Mesodermal cell (in vitro differentiated cells): ENCODE results near the gene MYPN.

Source experiments
- H3K27ac ChIP-seq: 2 replicates; pipeline ENCODE4 v1.7.0; 2013; ENCODE audit warnings: mild to moderate bottlenecking, low read depth, low read length, moderate library complexity; ENCODE audit not compliant: severe bottlenecking
- H3K36me3 ChIP-seq: 2 replicates; pipeline ENCODE4 v1.7.1; 2013; ENCODE audit warnings: mild to moderate bottlenecking, low read length, moderate library complexity; ENCODE audit not compliant: control insufficient read depth, insufficient read depth
- H3K4me1 ChIP-seq: one replicate; pipeline ENCODE4 v1.7.1; 2013; ENCODE audit warnings: mild to moderate bottlenecking, low read length; ENCODE audit not compliant: insufficient read depth, control insufficient read depth, poor library complexity, severe bottlenecking
- H3K4me3 ChIP-seq: 2 replicates; pipeline ENCODE4 v1.7.0; 2013; ENCODE audit warnings: low read length, control low read depth, mild to moderate bottlenecking; ENCODE audit not compliant: insufficient read depth, poor library complexity, severe bottlenecking; ENCODE audit errors: extremely low read depth
- H3K9me3 ChIP-seq: 2 replicates; pipeline ENCODE4 v1.7.1; 2013; ENCODE audit warnings: mild to moderate bottlenecking, low read length, moderate library complexity; ENCODE audit not compliant: control insufficient read depth
- WGBS, 2 experiments: methylation state at CpG; one replicate each; pipeline ENCODE4 v1.1.5; 2013; ENCODE audit warnings: missing lambda C conversion rate in 2 of 2; ENCODE audit not compliant: insufficient coverage in 2 of 2; 5-methylcytosine and 5-hydroxymethylcytosine counted together

Gene MYPN

GRCh38 chr10:68079434-68079833 is 29.9 kb upstream of the MYPN start:
- no peaks in the 10 kb centered on the region for H3K9me3 ChIP-seq
- H3K36me3 ChIP-seq, result no peaks in the 10 kb centered on the region
- no peak overlapping the region for H3K4me3 ChIP-seq
- no peaks in the 10 kb centered on the region for H3K4me1 ChIP-seq
- 100% methylated on average over 1 of the region's 1 CpG for WGBS, 2 experiments
- H3K27ac ChIP-seq, result no peak overlapping the region

DNA sequence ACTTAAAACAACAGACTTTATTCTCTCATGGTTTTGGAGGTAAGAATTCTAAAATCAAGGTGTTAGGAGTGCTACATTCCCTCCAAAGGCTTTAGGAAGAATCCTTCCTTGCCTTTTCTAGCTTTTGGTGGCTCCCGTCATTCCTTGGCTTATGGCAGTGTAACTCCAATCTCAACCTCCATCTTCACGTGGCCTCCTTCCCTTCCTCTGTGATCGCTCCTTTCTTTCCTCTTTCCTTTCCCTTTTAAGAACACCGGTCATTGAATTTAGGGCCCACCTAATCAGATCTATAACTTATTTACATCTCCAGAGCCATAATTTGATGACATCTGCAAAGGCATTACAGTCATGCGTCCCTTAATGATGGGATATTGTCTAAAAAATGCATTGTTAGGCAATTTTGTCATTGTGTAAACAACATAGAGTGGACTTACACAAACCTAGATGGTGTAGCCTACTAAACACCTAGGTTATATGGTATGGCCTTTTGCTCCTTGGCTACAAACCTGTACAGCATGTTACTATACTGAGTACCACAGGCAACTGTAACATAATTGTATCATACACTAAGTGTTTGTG is 28.3 kb upstream of the MYPN start:
- Histone ChIP-seq H3K4me1 (peaks cover 2% of the 10 kb centered on the region), H3K27ac (no peak overlapping the region), H3K9me3 (no peaks in the 10 kb centered on the region), H3K4me3 (no peak overlapping the region), H3K36me3 (no peaks in the 10 kb centered on the region)
- 86 to 90% methylated on average over 5 of the region's 5 CpGs for WGBS, 2 experiments

- H3K4me1 ChIP-seq, result peaks cover 7% of the 10 kb centered on the region
- H3K4me3 ChIP-seq, result no peak overlapping the region
- no peaks in the 10 kb centered on the region for H3K36me3 ChIP-seq
- no peaks in the 10 kb centered on the region for H3K9me3 ChIP-seq
- no peak overlapping the region for H3K27ac ChIP-seq
- WGBS, 2 experiments, result 92 to 98% methylated on average over 3 to 4 of the region's 6 CpGs
Measured at GRCh38 chr10:68081916-68082315, 27.4 kb upstream of the MYPN start.

- no CpG with 5 or more reads among the region's 1 CpG for WGBS, 2 experiments
Measured at GRCh38 chr10:68082872-68083271, 26.4 kb upstream of the MYPN start.

GRCh38 chr10:68083953-68084352 is 25.3 kb upstream of the MYPN start:
- H3K27ac ChIP-seq, result no peak overlapping the region
- H3K4me1 ChIP-seq, result peaks cover 16% of the 10 kb centered on the region
- WGBS, 2 experiments, result no CpG with 5 or more reads among the region's 1 CpG
- no peaks in the 10 kb centered on the region for H3K9me3 ChIP-seq
- no peak overlapping the region for H3K4me3 ChIP-seq
- no peaks in the 10 kb centered on the region for H3K36me3 ChIP-seq

More at GRCh38 chr10:68082872-68083271, 26.4 kb upstream of the MYPN start:
- Histone ChIP-seq H3K27ac (no peak overlapping the region), H3K36me3 (no peaks in the 10 kb centered on the region), H3K4me1 (peaks cover 10% of the 10 kb centered on the region), H3K9me3 (no peaks in the 10 kb centered on the region), H3K4me3 (no peak overlapping the region)

- Histone ChIP-seq H3K4me1 (peaks cover 16% of the 10 kb centered on the region), H3K27ac (no peak overlapping the region), H3K4me3 (no peak overlapping the region), H3K9me3 (no peaks in the 10 kb centered on the region), H3K36me3 (no peaks in the 10 kb centered on the region)
- 92 to 100% methylated on average over 3 of the region's 4 CpGs for WGBS, 2 experiments
Measured at GRCh38 chr10:68084469-68084868, 24.8 kb upstream of the MYPN start.

GRCh38 chr10:68086011-68086410 is 23.3 kb upstream of the MYPN start:
- H3K9me3 ChIP-seq, result no peaks in the 10 kb centered on the region
- no peaks in the 10 kb centered on the region for H3K36me3 ChIP-seq
- H3K4me3 ChIP-seq, result no peak overlapping the region
- 79 to 92% methylated on average over 1 to 2 of the region's 2 CpGs for WGBS, 2 experiments
- no peak overlapping the region for H3K27ac ChIP-seq
- peaks cover 16% of the 10 kb centered on the region for H3K4me1 ChIP-seq

- Histone ChIP-seq H3K27ac (no peak overlapping the region), H3K9me3 (no peaks in the 10 kb centered on the region), H3K36me3 (no peaks in the 10 kb centered on the region), H3K4me3 (no peak overlapping the region), H3K4me1 (peaks cover 16% of the 10 kb centered on the region)
- WGBS, 2 experiments, result 80% methylated on average over 1 of the region's 7 CpGs; no CpG with 5 or more reads in 1 of the 2 experiments
Measured at GRCh38 chr10:68086910-68087684, 22.2 kb upstream of the MYPN start.

GRCh38 chr10:68087685-68088401 is 21.4 kb upstream of the MYPN start:
- Histone ChIP-seq H3K4me1 (peaks cover 16% of the 10 kb centered on the region), H3K27ac (no peak overlapping the region), H3K9me3 (no peaks in the 10 kb centered on the region), H3K36me3 (no peaks in the 10 kb centered on the region), H3K4me3 (no peak overlapping the region)
- 46 to 54% methylated on average over 2 of the region's 2 CpGs for WGBS, 2 experiments

DNA sequence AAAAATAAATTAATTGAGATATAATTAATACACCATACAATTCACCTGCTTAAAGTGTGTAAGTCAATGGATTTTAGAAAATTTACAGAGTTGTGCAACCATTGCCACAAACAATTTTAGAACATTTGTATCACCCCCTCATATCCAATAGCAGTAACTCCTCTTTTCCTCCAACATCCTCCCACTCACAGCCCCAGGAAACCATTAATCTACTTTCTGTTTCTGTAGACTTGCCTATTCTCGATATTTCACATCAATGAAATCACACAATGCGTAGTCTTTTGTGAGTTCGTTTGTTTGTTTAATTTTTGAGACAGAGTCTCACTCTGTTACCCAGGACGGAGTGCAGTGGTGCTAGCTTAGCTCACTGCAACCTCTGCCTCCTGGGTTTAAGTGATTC is 20.5 kb upstream of the MYPN start:
- no peaks in the 10 kb centered on the region for H3K36me3 ChIP-seq
- peaks cover 16% of the 10 kb centered on the region for H3K4me1 ChIP-seq
- WGBS, 2 experiments, result 94 to 95% methylated on average over 3 to 4 of the region's 4 CpGs
- H3K4me3 ChIP-seq, result no peak overlapping the region
- H3K27ac ChIP-seq, result no peak overlapping the region
- H3K9me3 ChIP-seq, result no peaks in the 10 kb centered on the region
